ENCODE results near the gene PICALM.

DNA sequence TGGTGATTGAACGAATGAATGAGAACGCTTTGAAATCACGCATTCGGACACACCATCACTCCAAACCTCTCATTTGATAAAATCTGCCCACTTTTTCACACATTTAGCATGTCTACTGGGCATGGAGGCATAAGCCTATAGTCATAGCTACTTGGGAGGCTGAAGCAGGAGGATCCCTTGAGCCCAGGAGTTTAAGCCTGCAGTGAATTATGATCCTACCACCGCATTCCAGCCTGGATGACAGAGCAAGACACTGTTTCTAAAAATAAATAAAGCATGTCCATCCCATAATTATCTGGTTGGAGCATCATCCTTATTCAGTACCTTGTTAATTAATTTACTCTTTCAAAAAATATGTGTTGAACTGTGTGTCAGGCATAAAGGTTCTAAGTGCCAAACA is 3.3 kb upstream of the PICALM start:
- no peak for TF ChIP-seq ZNF124 (CRISPR knock-in tag; IDR thresholded peaks at IDR 0.05)
- no peak for TF ChIP-seq NR2C2 (CRISPR knock-in tag; IDR thresholded peaks at IDR 0.05; ENCODE audit: borderline replicate concordance)
- TF ChIP-seq, protein P1, sequence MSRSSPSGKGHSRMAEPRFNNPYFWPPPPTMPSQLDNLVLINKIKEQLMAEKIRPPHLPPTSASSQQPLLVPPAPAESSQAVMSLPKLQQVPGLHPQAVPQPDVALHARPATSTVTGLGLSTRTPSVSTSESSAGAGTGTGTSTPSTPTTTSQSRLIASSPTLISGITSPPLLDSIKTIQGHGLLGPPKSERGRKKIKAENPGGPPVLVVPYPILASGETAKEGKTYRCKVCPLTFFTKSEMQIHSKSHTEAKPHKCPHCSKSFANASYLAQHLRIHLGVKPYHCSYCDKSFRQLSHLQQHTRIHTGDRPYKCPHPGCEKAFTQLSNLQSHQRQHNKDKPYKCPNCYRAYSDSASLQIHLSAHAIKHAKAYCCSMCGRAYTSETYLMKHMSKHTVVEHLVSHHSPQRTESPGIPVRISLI (CRISPR knock-in tag; IDR thresholded peaks at IDR 0.05; ENCODE audit: borderline replicate concordance), result no peak
- TF ChIP-seq RXRA (CRISPR knock-in tag; IDR thresholded peaks at IDR 0.05), result no peak
- TF ChIP-seq, protein P2, sequence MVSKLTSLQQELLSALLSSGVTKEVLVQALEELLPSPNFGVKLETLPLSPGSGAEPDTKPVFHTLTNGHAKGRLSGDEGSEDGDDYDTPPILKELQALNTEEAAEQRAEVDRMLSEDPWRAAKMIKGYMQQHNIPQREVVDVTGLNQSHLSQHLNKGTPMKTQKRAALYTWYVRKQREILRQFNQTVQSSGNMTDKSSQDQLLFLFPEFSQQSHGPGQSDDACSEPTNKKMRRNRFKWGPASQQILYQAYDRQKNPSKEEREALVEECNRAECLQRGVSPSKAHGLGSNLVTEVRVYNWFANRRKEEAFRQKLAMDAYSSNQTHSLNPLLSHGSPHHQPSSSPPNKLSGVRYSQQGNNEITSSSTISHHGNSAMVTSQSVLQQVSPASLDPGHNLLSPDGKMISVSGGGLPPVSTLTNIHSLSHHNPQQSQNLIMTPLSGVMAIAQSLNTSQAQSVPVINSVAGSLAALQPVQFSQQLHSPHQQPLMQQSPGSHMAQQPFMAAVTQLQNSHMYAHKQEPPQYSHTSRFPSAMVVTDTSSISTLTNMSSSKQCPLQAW (CRISPR knock-in tag; IDR thresholded peaks at IDR 0.05), result no peak
- no peak for TF ChIP-seq SIN3B (IDR thresholded peaks at IDR 0.05; ENCODE audit: low read length)
- TF ChIP-seq, protein P3, sequence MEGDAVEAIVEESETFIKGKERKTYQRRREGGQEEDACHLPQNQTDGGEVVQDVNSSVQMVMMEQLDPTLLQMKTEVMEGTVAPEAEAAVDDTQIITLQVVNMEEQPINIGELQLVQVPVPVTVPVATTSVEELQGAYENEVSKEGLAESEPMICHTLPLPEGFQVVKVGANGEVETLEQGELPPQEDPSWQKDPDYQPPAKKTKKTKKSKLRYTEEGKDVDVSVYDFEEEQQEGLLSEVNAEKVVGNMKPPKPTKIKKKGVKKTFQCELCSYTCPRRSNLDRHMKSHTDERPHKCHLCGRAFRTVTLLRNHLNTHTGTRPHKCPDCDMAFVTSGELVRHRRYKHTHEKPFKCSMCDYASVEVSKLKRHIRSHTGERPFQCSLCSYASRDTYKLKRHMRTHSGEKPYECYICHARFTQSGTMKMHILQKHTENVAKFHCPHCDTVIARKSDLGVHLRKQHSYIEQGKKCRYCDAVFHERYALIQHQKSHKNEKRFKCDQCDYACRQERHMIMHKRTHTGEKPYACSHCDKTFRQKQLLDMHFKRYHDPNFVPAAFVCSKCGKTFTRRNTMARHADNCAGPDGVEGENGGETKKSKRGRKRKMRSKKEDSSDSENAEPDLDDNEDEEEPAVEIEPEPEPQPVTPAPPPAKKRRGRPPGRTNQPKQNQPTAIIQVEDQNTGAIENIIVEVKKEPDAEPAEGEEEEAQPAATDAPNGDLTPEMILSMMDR (CRISPR knock-in tag; IDR thresholded peaks at IDR 0.05), result no peak
- no peak for TF ChIP-seq ATF7 (IDR thresholded peaks at IDR 0.05)
- no peak for TF ChIP-seq ATF7 (CRISPR knock-in tag; IDR thresholded peaks at IDR 0.05)
- no peak for TF ChIP-seq HDAC1 (CRISPR knock-in tag; IDR thresholded peaks at IDR 0.05)
- no peak for TF ChIP-seq HOXA5 (CRISPR knock-in tag; IDR thresholded peaks at IDR 0.05)
